GM12878 (cell line): ENCODE data around the gene SYTL1. TPM values are rescaled to one million over a fixed set of nuclear protein-coding genes. Genes with fewer than 3 reads are reported as not detected.

Experiments used
- ATAC-seq: fragments of 200-7000 bp; cut with Tn5 transposase; 3 replicates; pipeline ENCODE4 v1.9.1; 2020; ENCODE audit warnings: mild to moderate bottlenecking, moderate library complexity
- BruUV-seq: library from RNA; stranded (reverse); fragments of 400-500 nt; replicated peaks from 2 replicates; lab custom pipeline; 2021; lab: Mats Ljungman, UMichigan
- CTCF ChIA-PET: fragments of 300-600 bp; sonication (Branson Sonifier 250); formaldehyde crosslinking; extraction: SDS; loops from one replicate; lab custom pipeline; 2021; ENCODE audit warnings: inconsistent platforms; lab: Yijun Ruan, JAX
- POLR2A ChIA-PET: fragments of 350-600 bp; formaldehyde crosslinking; extraction: SDS; loops from one replicate; lab custom pipeline; 2021; ENCODE audit warnings: inconsistent platforms; lab: Charles Lee
- RAD21 ChIA-PET: fragments of 300-600 bp; sonication (Branson Sonifier 250); formaldehyde crosslinking; loops from one replicate; lab custom pipeline; 2023; ENCODE audit warnings: antibody characterized with exemption; ENCODE audit not compliant: unreplicated experiment; lab: Charles Lee
- SMC1A ChIA-PET: fragments of 300-600 bp; sonication (Branson Sonifier 250); formaldehyde crosslinking; loops from one replicate; lab custom pipeline; 2023; ENCODE audit not compliant: unreplicated experiment, uncharacterized antibody; lab: Charles Lee
- DNase-seq: peaks from one replicate; pipeline ENCODE4 v3.0.0-alpha.2; 2011; ENCODE audit warnings: low read depth, low spot score
- FAIRE-seq: peaks from 3 replicates; lab custom pipeline; 2011; peaks lifted over from hg19 to GRCh38; lab: Jason Lieb, UNC
- H2AFZ ChIP-seq: 2 replicates; pipeline ENCODE4 v1.6.0; 2011; ENCODE audit warnings: low read depth, low read length, control low read depth; ENCODE audit not compliant: control insufficient read depth
- H3K27ac ChIP-seq: 2 replicates; pipeline ENCODE4 v1.5.1; 2011; ENCODE audit warnings: control low read depth; ENCODE audit not compliant: control insufficient read depth, insufficient read depth
- H3K27me3 ChIP-seq, 2 experiments: replicated peaks in 1 of 2; 2 replicates each; pipeline versions ENCODE4 v1.6.0 to v1.6.1; 2011; ENCODE audit warnings: low read length in 1 of 2; ENCODE audit not compliant: control insufficient read depth in 2 of 2, insufficient read depth in 2 of 2
- H3K36me3 ChIP-seq, 2 experiments: 2 replicates each; pipeline ENCODE4 v1.5.1; 2011; ENCODE audit warnings: low read length in 1 of 2; ENCODE audit not compliant: control insufficient read depth in 2 of 2, insufficient read depth in 2 of 2
- H3K4me1 ChIP-seq: 2 replicates; pipeline ENCODE4 v1.6.1; 2011; ENCODE audit warnings: mild to moderate bottlenecking, low read length, moderate library complexity, mixed read lengths; ENCODE audit not compliant: control insufficient read depth, insufficient read depth
- H3K4me2 ChIP-seq: 2 replicates; pipeline ENCODE4 v1.6.0; 2011; ENCODE audit warnings: control low read depth; ENCODE audit not compliant: control insufficient read depth, insufficient read depth
- H3K4me3 ChIP-seq: fragments of 200-600 bp; sonication (generic); 2 replicates; pipeline ENCODE4 v1.5.1; 2016
- H3K79me2 ChIP-seq: 2 replicates; pipeline ENCODE4 v1.6.0; 2011; ENCODE audit warnings: low read length; ENCODE audit not compliant: control insufficient read depth, insufficient read depth
- H3K9ac ChIP-seq: 2 replicates; pipeline ENCODE4 v1.8.0; 2011; ENCODE audit warnings: low read length, control low read depth, mixed read lengths; ENCODE audit not compliant: control insufficient read depth, insufficient read depth
- H3K9me3 ChIP-seq: replicated peaks from 3 replicates; pipeline ENCODE4 v1.5.1; 2011; ENCODE audit warnings: mild to moderate bottlenecking, low read length; ENCODE audit not compliant: control insufficient read depth, insufficient read depth
- H4K20me1 ChIP-seq: 2 replicates; pipeline ENCODE4 v1.6.0; 2011; ENCODE audit not compliant: control insufficient read depth, insufficient read depth
- ATF7 ChIP-seq: fragments of 450-650 bp; IDR thresholded peaks from 2 replicates; pipeline ENCODE4 v1.6.1; 2016; ENCODE audit warnings: low read depth, mild to moderate bottlenecking
- CHD2 ChIP-seq: IDR thresholded peaks from 2 replicates; pipeline ENCODE4 v1.6.1; 2011; ENCODE audit warnings: low read depth, low read length, improper control_type of control experiment, borderline replicate concordance
- HDAC6 ChIP-seq: fragments of 200-600 bp; sonication (generic); IDR thresholded peaks from one replicate; pipeline ENCODE4 v1.8.0; 2017; ENCODE audit warnings: antibody characterized with exemption; ENCODE audit not compliant: unreplicated experiment
- HDGF ChIP-seq: fragments of 450-650 bp; IDR thresholded peaks from 2 replicates; pipeline ENCODE4 v1.6.1; 2016; ENCODE audit warnings: antibody characterized with exemption
- PML ChIP-seq: IDR thresholded peaks from 2 replicates; pipeline ENCODE4 v1.6.1; 2012; ENCODE audit warnings: low read length, inconsistent platforms
- POLR2A ChIP-seq: IDR thresholded peaks from 2 replicates; pipeline ENCODE4 v1.6.1; 2011; ENCODE audit warnings: low read depth, mild to moderate bottlenecking, low read length
- POLR2AphosphoS2 ChIP-seq: IDR thresholded peaks from 2 replicates; pipeline ENCODE4 v1.6.1; 2011; ENCODE audit warnings: low read depth, mild to moderate bottlenecking, low read length, improper control_type of control experiment, moderate library complexity
- ZNF274 ChIP-seq: IDR thresholded peaks from one replicate; pipeline ENCODE4 v1.8.0; 2011; ENCODE audit not compliant: insufficient read length, insufficient read depth
- WGBS: methylation state at CpG from one replicate; pipeline ENCODE4 v1.1.6; 2016; ENCODE audit warnings: low lambda C conversion rate; ENCODE audit not compliant: insufficient replicate concordance, insufficient coverage; ENCODE audit errors: missing lambda C conversion rate; 5-methylcytosine and 5-hydroxymethylcytosine counted together
- in situ Hi-C: fragments of 300-500 bp; cut with MboI; formaldehyde crosslinking; loops from 9 replicates; pipeline ENCODE4 v1.14.3; 2018; ENCODE audit warnings: mixed read lengths
- intact Hi-C: fragments of 100-400 bp; cut with micrococcal nuclease; formaldehyde crosslinking; loops from one replicate; pipeline ENCODE4 v1.14.2; 2022; ENCODE audit not compliant: unreplicated experiment
- polyA plus RNA-seq, 11 experiments: library from polyadenylated mRNA; depleted of rRNA in 4 of 11; unstranded in 6 of 11; stranded (reverse) in 5 of 11; fragments of >200 nt; fragmentation: Nextera tagmentation in 4 of 11; fragmentation: Illumina TruSeq in 1 of 11; extraction: Ambion mirVana in 4 of 11; extraction: Trizol in 1 of 11; gene quantifications; 1 replicate in 1 of 11; 2 replicates in 10 of 11; pipeline versions ENCODE4 v1.2.1 to v1.2.3, GENCODE V29; 2011 to 2016; ENCODE audit warnings: inconsistent platforms in 2 of 11, missing spikeins in 2 of 11, low read depth in 1 of 11
- total RNA-seq, 4 experiments: library from RNA; depleted of rRNA in 3 of 4; stranded (reverse); fragments of >200 nt in 3 of 4; fragmentation: Illumina TruSeq in 1 of 4; extraction: Trizol in 1 of 4; gene quantifications; 2 replicates each; pipeline versions ENCODE4 v1.2.1 to v1.2.3, GENCODE V29; 2013 to 2021
- TF ChIP-seq, protein P1 (sequence below): fragments of 450-650 bp; IDR thresholded peaks from 2 replicates; pipeline ENCODE4 v1.6.1; 2014; ENCODE audit warnings: mild to moderate bottlenecking
- TF ChIP-seq, protein P2 (sequence below): fragments of 450-650 bp; formaldehyde crosslinking; IDR thresholded peaks from 2 replicates; pipeline ENCODE4 v1.5.0; 2022; ENCODE audit warnings: mild to moderate bottlenecking, missing genetic modification characterization

Gene SYTL1
- total and polyA plus RNA-seq, 10 of the 15 experiments (the other 5 are each of a cell fraction or from before 2014, with no cell fraction given): 0.72 to 45.6 (median 14.8) TPM

DNA sequence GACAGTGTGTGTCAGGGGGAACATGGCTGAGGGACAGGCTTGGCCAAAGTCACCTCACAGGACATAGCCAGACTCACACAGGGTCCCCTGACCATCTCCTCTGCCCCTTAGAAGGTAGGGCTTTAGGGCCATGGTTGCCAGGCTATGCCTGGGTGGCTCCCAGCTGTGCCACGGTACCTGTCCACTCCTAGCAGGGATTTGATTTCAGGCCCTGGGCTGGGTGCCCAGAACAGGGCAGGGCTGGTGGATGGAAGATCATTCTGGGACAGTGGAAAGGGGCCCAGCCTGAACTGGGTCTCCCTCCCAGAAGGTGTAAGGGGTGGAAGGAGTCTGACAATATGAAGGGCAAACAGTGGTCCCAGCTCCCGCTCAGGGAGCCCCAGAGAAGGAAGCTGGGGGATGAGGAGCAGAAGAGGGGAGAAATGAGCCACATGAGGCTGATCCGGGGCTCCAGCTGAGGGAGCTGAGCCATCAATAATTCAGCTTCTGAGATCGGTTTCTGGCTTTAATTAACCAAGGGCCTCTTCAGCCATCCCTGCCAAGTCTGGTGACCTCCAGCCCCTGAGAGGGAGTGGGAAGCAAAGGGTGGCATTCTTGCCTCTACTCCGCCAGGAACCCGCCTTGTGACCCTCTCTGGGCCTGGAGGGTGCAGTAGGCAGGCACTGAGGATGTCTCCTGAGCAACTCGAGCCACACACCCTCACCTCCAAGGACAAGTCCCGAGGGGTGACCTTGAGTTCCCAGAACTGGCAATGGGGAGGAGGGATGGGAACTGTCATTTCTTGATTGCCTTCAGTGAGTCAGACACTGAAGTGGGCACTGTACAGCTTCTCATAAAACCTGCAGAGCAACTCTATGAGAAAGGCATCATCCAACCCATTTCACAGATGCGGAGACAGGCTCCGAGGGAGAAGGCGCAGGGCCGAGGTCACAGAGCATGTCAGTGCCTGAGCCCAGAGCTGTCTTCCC, 39.2 kb downstream of the SYTL1 start:
- BruUV-seq: no TSS peak
- intact Hi-C loops (no loop called here), in situ Hi-C loops (no loop called here)
- no peak for FAIRE-seq
- Histone ChIP-seq H3K27ac (no peak overlapping the region), H3K9ac (no peak overlapping the region), H3K9me3 (no peaks in the 10 kb centered on the region), H3K4me3 (no peak overlapping the region), H3K79me2 (no peaks in the 10 kb centered on the region), H3K4me1 (no peaks in the 10 kb centered on the region; the same call in 1 of the 2 replicates), H2AFZ (no peak overlapping the region), H3K27me3 (peaks cover 0 to 2% of the 10 kb centered on the region in 2 experiments; a peak in 2 of 4 replicates), H3K36me3 (no peaks in the 10 kb centered on the region), H3K4me2 (no peak overlapping the region), H4K20me1 (no peaks in the 10 kb centered on the region)
- TF ChIP-seq POLR2A (no peak), CHD2 (no peak), ATF7 (no peak)
- no peak for DNase-seq
- RAD21 ChIA-PET: interaction anchor here (1.2 to 1.5 kb wide), 2 partner anchors 16 to 39 kb away, joined by 3 read pairs; partner anchors contain the start of gene SYTL1
- CTCF ChIA-PET: interaction anchor here (0.9 to 1.5 kb wide), 5 partner anchors 15 to 85 kb away, joined by 3 to 5 read pairs (median 4); partner anchors contain the start of gene MAP3K6
- SMC1A ChIA-PET: no interaction called here
- ATAC-seq: no peak; the same call in 2 of the 3 replicates
- WGBS: 33% methylated on average over 12 of the region's 12 CpGs
- POLR2A ChIA-PET: no interaction called here

DNA sequence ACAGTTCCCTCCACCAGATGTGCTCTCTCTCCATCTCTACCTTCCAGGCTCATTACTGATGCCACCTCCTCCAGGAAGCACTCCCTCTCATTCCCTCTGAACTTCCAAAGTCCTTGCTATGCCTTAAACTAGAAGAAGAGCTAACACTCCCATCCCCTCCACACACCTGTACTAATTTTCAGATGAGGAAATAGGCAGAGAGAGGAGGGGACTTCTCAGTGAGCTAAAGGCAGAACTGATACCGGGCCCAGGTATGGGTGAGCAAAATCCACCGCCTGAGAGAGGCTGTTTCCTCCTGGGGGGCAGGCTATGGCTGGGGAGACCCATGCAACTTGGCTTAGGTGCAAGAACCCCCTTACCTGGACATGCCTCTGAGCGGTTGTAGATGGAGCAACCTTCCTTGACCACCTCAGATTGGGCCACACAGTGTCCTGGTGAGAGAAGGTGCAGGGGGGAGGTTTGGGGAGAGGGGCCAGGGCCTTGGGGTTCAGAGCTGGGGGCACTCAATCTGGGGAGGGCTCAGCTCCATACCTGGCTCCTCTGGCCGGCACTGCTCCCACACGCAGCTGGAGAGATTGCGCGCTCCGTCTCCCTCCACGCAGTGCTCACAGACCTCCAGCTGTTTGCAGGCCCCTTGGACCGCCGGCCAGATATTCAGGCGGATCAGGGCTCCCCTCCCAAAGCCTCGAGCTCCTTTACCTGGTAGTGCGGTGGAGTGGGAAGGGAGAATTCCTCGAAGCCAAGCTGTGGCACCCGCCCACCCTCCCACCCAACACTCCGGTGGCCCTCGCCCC, 40.3 kb downstream of the SYTL1 start:
- no peak overlapping the region for H3K9ac ChIP-seq
- POLR2A ChIA-PET: no interaction called here
- no peaks in the 10 kb centered on the region for H3K36me3 ChIP-seq
- WGBS: 54% methylated on average over 18 of the region's 18 CpGs
- ATAC-seq (no peak; the same call in 2 of the 3 replicates), FAIRE-seq (no peak), DNase-seq (no peak)
- no peak overlapping the region for H3K4me2 ChIP-seq
- no peaks in the 10 kb centered on the region for H3K9me3 ChIP-seq
- no TSS peak for BruUV-seq
- H2AFZ ChIP-seq: no peak overlapping the region
- H3K79me2 ChIP-seq: no peaks in the 10 kb centered on the region
- intact Hi-C loops: no loop called here
- RAD21 ChIA-PET: interaction anchor here (1.2 to 1.5 kb wide), 3 partner anchors 17 to 40 kb away, joined by 3 to 5 read pairs (median 3); partner anchors contain the start of gene SYTL1
- H3K27ac ChIP-seq: no peak overlapping the region
- H4K20me1 ChIP-seq: no peaks in the 10 kb centered on the region
- peaks cover 0 to 2% of the 10 kb centered on the region in 2 experiments; a peak in 2 of 4 replicates for H3K27me3 ChIP-seq
- H3K4me3 ChIP-seq: no peak overlapping the region
- SMC1A ChIA-PET: no interaction called here
- in situ Hi-C loops: no loop called here
- CTCF ChIA-PET: interaction anchor here (0.6 to 1.8 kb wide), 10 partner anchors 13 to 86 kb away, joined by 3 to 9 read pairs (median 4); partner anchors contain the start of gene MAP3K6
- no peaks in the 10 kb centered on the region; the same call in 1 of the 2 replicates for H3K4me1 ChIP-seq
- TF ChIP-seq, protein P1, sequence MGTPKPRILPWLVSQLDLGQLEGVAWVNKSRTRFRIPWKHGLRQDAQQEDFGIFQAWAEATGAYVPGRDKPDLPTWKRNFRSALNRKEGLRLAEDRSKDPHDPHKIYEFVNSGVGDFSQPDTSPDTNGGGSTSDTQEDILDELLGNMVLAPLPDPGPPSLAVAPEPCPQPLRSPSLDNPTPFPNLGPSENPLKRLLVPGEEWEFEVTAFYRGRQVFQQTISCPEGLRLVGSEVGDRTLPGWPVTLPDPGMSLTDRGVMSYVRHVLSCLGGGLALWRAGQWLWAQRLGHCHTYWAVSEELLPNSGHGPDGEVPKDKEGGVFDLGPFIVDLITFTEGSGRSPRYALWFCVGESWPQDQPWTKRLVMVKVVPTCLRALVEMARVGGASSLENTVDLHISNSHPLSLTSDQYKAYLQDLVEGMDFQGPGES: no peak
- TF ChIP-seq PML (no peak), HDAC6 (no peak), ZNF274 (no peak), POLR2AphosphoS2 (no peak), HDGF (no peak)
- TF ChIP-seq, protein P2, sequence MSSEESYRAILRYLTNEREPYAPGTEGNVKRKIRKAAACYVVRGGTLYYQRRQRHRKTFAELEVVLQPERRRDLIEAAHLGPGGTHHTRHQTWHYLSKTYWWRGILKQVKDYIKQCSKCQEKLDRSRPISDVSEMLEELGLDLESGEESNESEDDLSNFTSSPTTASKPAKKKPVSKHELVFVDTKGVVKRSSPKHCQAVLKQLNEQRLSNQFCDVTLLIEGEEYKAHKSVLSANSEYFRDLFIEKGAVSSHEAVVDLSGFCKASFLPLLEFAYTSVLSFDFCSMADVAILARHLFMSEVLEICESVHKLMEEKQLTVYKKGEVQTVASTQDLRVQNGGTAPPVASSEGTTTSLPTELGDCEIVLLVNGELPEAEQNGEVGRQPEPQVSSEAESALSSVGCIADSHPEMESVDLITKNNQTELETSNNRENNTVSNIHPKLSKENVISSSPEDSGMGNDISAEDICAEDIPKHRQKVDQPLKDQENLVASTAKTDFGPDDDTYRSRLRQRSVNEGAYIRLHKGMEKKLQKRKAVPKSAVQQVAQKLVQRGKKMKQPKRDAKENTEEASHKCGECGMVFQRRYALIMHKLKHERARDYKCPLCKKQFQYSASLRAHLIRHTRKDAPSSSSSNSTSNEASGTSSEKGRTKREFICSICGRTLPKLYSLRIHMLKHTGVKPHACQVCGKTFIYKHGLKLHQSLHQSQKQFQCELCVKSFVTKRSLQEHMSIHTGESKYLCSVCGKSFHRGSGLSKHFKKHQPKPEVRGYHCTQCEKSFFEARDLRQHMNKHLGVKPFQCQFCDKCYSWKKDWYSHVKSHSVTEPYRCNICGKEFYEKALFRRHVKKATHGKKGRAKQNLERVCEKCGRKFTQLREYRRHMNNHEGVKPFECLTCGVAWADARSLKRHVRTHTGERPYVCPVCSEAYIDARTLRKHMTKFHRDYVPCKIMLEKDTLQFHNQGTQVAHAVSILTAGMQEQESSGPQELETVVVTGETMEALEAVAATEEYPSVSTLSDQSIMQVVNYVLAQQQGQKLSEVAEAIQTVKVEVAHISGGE: no peak
